Measurements from ENCODE around the gene PUSL1.

Gene PUSL1

GRCh38 chr1:1356796-1357401, 48.5 kb downstream of the PUSL1 start:
- no peak for TF ChIP-seq CTCF (IDR thresholded peaks at IDR 0.05)
- H3K4me1 ChIP-seq = peaks cover 0 to 96% (median 81%) of the 10 kb centered on the region in 4 donors
- intact Hi-C loops (cut with DNase I; ENCODE audit: low total_unique reads) = no loop called here
- peak overlapping the region; percentile 94 to 97 for H3K27ac ChIP-seq
- H3K27me3 ChIP-seq = no peaks in the 10 kb centered on the region
- H3K4me3 ChIP-seq = peak overlapping the region; percentile 71 to 78
- H3K36me3 ChIP-seq = peaks cover 9 to 27% (median 24%) of the 10 kb centered on the region in 3 donors
- no peak for DNase-seq
- no peaks in the 10 kb centered on the region for H3K9me3 ChIP-seq

DNA sequence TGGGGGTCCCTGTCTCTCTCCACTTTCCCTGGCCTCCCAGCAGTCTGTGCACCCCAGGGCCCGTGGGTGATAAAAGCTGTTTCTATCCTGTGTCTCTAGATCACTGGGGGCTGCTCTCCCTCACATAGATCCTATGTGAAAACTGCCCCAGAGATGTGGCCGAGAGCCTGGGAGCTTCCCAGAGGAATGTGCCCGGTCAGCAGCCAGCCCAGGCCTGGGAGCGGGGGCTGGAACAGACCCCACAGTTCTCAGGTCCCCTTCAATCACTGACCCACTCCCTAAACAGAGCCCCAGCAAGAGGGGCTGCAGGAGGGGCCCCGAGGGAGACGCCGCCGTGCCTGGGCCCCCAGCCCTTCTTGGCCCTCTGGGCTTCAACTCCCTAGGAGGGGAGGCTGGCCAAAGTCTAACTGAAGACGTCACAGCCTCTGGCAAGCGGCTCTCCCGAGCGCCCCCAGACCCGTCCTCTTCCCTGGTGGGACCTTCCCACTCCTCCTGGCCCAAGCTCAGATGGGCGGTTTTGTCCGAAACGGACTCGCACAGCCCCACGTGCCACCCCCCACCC, 49.6 kb downstream of the PUSL1 start:
- TF ChIP-seq CTCF (IDR thresholded peaks at IDR 0.05) = no peak
- intact Hi-C loops (cut with DNase I; ENCODE audit: low total_unique reads) = no loop called here
- H3K36me3 ChIP-seq = peaks cover 9 to 22% (median 21%) of the 10 kb centered on the region in 3 donors
- peaks cover 0 to 92% (median 76%) of the 10 kb centered on the region in 4 donors for H3K4me1 ChIP-seq
- no peaks in the 10 kb centered on the region for H3K27me3 ChIP-seq
- H3K9me3 ChIP-seq = no peaks in the 10 kb centered on the region
- peak overlapping the region; percentile 71 to 78 for H3K4me3 ChIP-seq
- no peak for DNase-seq
- peak overlapping the region; percentile 94 to 97 for H3K27ac ChIP-seq

- Histone ChIP-seq H3K9me3 (no peaks in the 10 kb centered on the region), H3K27me3 (no peaks in the 10 kb centered on the region), H3K4me1 (peaks cover 0 to 87% (median 72%) of the 10 kb centered on the region in 4 donors), H3K36me3 (peaks cover 8 to 15% (median 14%) of the 10 kb centered on the region in 3 donors), H3K27ac (peak within 1 kb of the TSS; percentile 94 to 97), H3K4me3 (peak within 1 kb of the TSS; percentile 71 to 78)
- intact Hi-C loops (cut with DNase I; ENCODE audit: low total_unique reads) = no loop called here
- TF ChIP-seq CTCF (IDR thresholded peaks at IDR 0.05) = no peak
- DNase-seq = peak; percentile 83 to 92
Measured at GRCh38 chr1:1358433-1359271, 50.3 kb downstream of the PUSL1 start, which contains the start of gene MXRA8. Gene MXRA8, minus strand, starts transcription at chr1:1358555. Its CDS starts 51 bp downstream, at chr1:1358504.

GRCh38 chr1:1359308-1359663, 50.9 kb downstream of the PUSL1 start:
- no peaks in the 10 kb centered on the region for H3K27me3 ChIP-seq
- no peak for TF ChIP-seq CTCF (IDR thresholded peaks at IDR 0.05)
- no peaks in the 10 kb centered on the region for H3K9me3 ChIP-seq
- H3K4me3 ChIP-seq = no peak overlapping the region
- no peak for DNase-seq
- H3K4me1 ChIP-seq = peaks cover 0 to 81% (median 66%) of the 10 kb centered on the region in 4 donors
- peaks cover 4 to 8% (median 7%) of the 10 kb centered on the region in 3 donors for H3K36me3 ChIP-seq
- intact Hi-C loops (cut with DNase I; ENCODE audit: low total_unique reads) = no loop called here
- H3K27ac ChIP-seq = peak overlapping the region; percentile 94 to 97

DNA sequence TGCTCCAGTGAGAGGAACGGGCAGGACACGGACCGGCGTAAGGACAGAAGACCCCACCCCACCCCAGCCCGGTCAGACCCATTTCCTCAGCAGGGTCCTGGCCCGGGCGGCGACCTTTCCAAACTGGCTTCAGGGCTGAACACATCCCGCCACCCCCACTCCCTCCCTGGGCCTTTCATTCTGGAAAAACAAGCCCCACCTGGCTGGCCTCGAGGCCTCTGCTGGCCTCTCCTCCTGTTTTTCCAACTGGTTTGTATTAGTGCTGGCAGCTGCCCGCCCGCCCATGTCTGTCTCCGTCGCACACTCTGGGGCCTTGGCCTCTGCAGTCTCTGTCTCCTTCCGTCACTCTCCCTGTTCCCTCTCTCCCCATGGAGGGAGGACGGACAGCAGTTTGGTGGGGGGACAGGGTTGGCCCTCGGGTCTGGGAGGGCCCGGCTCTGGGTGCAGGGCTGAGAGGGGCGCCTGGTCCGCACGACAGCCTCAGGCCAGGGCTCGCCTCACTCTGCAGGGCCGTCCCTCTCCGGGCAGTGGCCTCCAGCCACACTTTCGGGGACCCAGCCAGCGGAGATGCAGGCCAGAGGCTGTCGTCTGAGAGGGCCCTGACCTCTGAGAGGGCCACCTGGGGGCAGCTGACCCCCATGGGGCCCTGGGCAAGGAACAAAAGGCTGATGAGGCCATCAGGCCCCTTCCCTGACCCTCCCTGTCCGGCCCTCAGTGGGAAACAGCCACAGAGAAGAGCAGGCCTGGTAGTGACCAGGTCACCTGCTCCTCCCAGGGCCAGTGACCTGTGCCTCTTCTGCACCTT, 51.5 kb downstream of the PUSL1 start:
- H3K4me1 ChIP-seq = peaks cover 0 to 75% (median 60%) of the 10 kb centered on the region in 4 donors
- peaks cover 0 to 2% (median 1%) of the 10 kb centered on the region in 3 donors for H3K36me3 ChIP-seq
- TF ChIP-seq CTCF (IDR thresholded peaks at IDR 0.05) = no peak
- H3K27me3 ChIP-seq = no peaks in the 10 kb centered on the region
- intact Hi-C loops (cut with DNase I; ENCODE audit: low total_unique reads) = no loop called here
- peak overlapping the region; percentile 94 to 97 for H3K27ac ChIP-seq
- H3K9me3 ChIP-seq = no peaks in the 10 kb centered on the region
- H3K4me3 ChIP-seq = no peak overlapping the region
- DNase-seq = peak in 1 of 2 donors; percentile 70

Data from tibial artery (tissue), 4 donors.